ENCODE data around the gene GAMT.
"Not testable (repeated sequence)": the region's sequence is repeated elsewhere in the genome, so short reads cannot be mapped to it uniquely, and the experiment has no call there.

Gene GAMT

GRCh38 chr19:1433119-1434039, 32.0 kb upstream of the GAMT start:
- DNase-seq: no peak

DNA sequence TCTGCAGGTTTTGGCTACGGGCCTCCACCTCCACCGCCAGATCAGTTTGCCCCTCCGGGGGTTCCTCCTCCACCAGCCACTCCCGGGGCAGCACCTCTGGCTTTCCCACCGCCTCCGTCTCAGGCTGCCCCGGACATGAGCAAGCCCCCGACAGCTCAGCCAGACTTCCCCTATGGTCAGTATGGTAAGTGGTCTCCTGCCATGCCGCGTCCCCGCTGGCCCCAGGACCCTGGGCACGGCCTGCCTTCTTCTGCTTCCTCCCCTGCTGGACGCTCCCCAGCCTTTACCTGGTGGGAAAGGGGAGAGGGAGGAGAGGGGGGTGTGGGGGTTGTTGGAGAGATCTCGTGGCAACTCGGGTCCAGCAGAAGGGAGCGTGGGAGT, 31.2 kb upstream of the GAMT start:
- DNase-seq: no peak

- no peak for DNase-seq
Observed at GRCh38 chr19:1431759-1432506, 30.6 kb upstream of the GAMT start.

GRCh38 chr19:1430246-1430645, 28.9 kb upstream of the GAMT start:
- no peak for DNase-seq

GRCh38 chr19:1429750-1430149, 28.4 kb upstream of the GAMT start:
- DNase-seq: no peak

DNA sequence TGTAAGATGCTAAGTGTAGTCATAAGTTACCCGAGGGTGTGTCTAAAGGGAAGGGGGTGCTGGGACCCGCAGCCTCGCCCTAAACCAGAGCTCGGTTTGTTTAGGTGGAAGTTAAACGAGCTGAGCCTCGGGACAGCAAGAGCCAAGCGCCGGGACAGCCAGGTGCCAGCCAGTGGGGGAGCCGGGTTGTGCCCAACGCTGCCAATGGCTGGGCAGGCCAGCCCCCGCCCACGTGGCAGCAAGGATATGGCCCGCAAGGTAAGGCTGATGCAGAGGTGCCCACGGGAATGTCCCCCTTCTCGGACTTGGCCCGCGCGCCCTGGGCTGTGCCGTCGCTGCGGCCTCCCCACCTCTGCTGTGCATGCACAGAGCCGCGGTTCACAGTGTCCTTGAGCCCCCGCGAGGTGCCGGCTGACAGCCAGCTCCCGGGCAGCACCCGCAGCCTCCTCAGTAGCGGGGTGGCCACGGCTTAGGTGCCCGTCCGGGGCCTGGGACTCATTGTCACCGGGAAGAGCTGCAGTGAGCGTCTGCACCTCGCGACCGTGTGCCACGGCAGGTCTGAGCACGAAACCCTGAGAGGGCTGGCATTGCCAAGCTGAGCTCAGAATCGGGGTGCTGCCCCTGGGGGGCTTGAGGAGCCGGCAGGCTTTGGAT, 27.5 kb upstream of the GAMT start:
- DNase-seq: no peak

DNA sequence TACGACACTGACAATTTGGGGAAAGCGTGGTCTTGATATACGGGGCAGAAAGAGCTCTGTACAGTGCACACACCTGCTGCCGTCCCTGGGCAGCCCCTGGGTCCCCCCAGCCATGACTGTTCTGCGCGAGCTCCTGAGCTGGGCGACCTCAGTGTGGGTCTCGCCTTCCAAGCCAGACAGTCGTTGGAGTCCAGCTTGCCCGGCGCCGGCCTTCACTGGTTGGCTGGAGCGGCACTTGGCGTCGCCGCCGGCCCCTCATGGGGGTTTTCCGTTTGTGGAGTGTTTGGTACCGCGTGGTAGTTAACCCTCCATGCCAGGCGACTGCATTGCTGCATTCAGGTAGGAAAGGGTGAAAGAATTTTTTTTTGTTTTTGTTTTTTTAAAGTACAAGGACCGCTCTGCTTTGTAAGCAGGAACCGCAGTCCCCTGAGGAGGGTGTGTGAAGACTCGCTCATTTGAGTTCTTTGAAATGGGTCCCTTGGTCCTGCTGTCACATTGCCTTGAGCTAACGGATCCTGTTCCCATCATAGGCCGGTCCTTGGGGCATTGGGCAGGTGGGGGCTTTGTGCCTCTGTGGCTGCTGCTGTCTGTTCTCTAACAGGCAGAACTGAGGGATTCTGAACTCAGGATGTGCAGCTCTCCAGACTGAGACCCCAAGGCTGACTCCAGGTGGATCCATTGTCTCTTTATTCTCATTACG, 26.0 kb upstream of the GAMT start:
- DNase-seq: no peak

GRCh38 chr19:1426736-1427135, 25.4 kb upstream of the GAMT start:
- no peak for DNase-seq

DNA sequence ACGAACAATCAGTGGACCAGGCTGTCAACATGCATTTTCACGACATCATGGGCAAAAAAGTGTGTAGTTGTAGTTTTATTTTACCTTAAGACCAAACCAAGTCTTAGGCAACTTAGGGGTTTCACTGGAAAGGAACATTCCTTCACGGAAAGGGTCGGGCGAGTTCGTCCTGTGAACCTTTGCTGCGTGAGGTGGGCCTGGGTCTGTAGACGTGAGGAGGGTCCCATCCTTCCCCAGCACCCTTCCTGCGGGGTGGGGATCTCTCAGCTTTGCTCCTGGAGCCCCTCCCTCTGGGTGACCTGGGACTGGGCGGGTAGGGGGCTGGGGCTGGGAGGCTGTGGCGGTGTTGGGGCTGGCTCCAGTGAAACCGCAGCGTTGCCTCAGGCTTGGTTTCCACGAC, 24.6 kb upstream of the GAMT start:
- no peak for DNase-seq

- DNase-seq: no peak
Observed at GRCh38 chr19:1425102-1425837, 23.9 kb upstream of the GAMT start.

- DNase-seq: no peak
Observed at GRCh38 chr19:1424192-1424955, 23.0 kb upstream of the GAMT start.

GRCh38 chr19:1423436-1424191, 22.3 kb upstream of the GAMT start:
- DNase-seq: no peak

GRCh38 chr19:1422943-1423342, 21.6 kb upstream of the GAMT start:
- no peak for DNase-seq

DNA sequence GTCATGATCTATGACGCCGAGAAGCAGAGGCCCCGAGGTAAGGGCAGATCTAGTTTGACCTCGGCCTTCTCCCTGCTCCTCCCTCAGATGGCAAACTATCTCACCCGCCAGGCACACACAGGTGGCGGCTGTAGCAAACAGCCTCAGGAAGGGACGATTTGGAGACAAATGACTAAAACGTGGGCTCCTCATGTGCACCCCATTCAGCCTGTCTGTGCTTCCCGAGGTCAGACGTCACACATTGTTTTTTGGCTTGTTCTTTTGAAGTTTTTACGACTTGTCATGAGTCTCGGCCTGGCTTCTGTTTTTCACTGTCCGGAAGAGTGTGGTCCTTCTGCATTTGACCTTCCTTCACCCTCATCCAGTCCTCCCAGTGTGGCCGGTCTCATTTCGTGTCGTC, 21.0 kb upstream of the GAMT start:
- DNase-seq: no peak

DNA sequence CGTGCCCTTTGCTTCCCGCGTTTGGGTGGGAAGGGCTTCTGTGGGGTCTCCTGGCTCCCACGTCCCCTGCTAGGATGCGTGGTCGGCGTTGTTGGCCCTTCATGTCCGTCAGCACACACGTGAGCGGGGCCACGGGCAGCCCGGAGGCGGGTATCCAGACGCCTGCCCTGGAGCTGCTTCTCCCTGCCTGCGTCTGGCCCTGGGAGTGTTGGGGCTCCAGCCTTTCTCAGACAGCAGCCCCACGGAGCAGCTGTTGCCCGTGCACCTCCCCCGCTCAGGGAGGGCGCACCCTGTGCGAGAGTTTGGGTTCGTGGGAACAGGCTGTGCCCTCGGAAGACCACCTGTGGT, 20.6 kb upstream of the GAMT start:
- DNase-seq: no peak

DNA sequence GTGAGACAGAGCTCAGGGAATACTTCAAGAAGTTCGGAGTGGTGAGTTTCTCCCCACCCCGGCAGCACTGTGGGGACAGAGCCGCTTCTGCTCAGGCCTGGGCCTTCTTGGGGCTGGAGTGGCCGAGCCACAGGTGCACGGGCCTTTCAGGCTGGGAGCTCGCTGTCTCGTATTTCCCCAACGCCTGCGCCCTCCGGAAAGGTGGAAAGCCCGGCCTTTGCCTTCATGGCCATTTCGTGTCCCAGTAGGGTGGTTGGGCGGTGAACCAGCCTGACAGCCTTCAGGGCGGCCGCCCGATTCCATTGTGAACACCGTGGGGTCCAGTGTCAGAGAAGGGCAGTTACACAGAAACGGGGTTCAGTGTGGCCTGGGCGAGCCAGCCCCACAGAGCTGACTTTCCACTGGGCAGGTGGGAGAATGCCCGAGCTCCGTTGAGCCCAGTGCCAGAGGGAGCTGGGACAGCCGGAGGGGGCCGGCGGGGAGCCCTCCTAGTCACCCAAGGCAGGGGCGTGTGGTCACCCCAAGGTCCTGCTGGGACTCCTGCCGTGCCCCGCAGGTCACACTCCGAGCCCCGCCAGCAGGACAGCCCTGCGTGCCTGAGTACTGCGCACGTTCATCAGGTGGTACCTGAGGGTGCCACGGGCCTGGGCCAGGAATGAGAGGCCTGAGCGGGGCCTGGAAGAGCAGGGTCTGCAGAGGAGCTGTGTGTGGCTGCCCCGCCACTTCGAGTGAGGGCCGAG, 20.0 kb upstream of the GAMT start:
- no peak for DNase-seq

DNA sequence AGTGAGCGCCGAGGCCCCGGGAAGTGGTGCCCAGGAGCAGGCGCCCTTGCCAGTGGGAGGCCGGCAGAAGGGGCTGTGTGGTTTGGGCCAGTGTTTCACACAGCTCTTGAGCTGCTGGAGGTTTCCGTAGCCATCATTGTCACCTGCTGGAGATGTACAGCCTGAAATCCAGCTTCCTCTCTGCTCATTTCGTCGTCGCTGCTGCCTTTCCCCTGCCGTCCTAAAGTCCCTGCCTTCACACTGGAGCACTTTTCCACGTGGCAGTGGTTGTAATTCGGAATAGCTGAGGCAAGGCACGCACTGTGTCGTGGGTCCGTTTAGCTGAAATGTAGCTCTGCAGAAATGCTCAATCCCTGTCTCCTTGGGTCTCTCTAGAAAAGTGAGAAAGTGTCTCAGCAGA, 19.2 kb upstream of the GAMT start:
- no peak for DNase-seq

DNA sequence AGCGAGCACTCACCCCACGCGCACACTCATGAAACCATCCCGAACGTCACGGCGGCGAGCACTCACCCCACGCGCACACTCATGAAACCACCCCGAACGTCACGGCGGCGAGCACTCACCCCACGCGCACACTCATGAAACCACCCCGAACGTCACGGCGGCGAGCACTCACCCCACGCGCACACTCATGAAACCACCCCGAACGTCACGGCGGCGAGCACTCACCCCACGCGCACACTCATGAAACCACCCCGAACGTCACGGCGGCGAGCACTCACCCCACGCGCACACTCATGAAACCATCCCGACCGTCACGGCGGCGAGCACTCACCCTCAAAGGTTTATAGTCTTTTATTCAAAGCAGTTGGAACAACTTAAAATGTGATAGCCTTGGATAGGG, 18.7 kb upstream of the GAMT start:
- not testable (repeated sequence) for DNase-seq

GRCh38 chr19:1418951-1419738, 17.8 kb upstream of the GAMT start:
- no peak for DNase-seq

- no peak for DNase-seq
Observed at GRCh38 chr19:1418496-1418775, 17.1 kb upstream of the GAMT start.
